Brain pericyte (primary cell): Measurements from ENCODE around the gene PTPN4.

Experiments
- DNase-seq: peaks from one replicate; pipeline ENCODE4 v3.0.0-alpha.2; 2012; ENCODE audit warnings: low read depth, low spot score

The PTPN4 gene

GRCh38 chr2:119759451-119760236, at the start of gene PTPN4:
TSS of gene PTPN4 (plus strand) at chr2:119759922. CDS start at chr2:119809854, 49,932 bp downstream.
- DNase-seq, result peak; percentile 96

- no peak for DNase-seq
Measured at GRCh38 chr2:119710281-119710680, 49.4 kb upstream of the PTPN4 start.

GRCh38 chr2:119711352-119711751, 48.4 kb upstream of the PTPN4 start:
- DNase-seq, result no peak

- no peak for DNase-seq
Measured at GRCh38 chr2:119712571-119712970, 47.2 kb upstream of the PTPN4 start.

GRCh38 chr2:119713819-119714490, 45.8 kb upstream of the PTPN4 start:
- DNase-seq, result no peak

- DNase-seq, result no peak
Measured at GRCh38 chr2:119715409-119716283, 44.1 kb upstream of the PTPN4 start.

- DNase-seq, result no peak
Measured at GRCh38 chr2:119716284-119716672, 43.4 kb upstream of the PTPN4 start.

- no peak for DNase-seq
Measured at GRCh38 chr2:119718501-119719260, 41.0 kb upstream of the PTPN4 start.

GRCh38 chr2:119719261-119719627, 40.5 kb upstream of the PTPN4 start:
- DNase-seq, result no peak

GRCh38 chr2:119721043-119721442, 38.7 kb upstream of the PTPN4 start:
- DNase-seq, result no peak

- DNase-seq, result no peak
Measured at GRCh38 chr2:119721462-119721861, 38.3 kb upstream of the PTPN4 start.

GRCh38 chr2:119721904-119722303, 37.8 kb upstream of the PTPN4 start:
- DNase-seq, result no peak

GRCh38 chr2:119723186-119723585, 36.5 kb upstream of the PTPN4 start:
- DNase-seq, result no peak

GRCh38 chr2:119723784-119724467, 35.8 kb upstream of the PTPN4 start:
- DNase-seq, result no peak

GRCh38 chr2:119724656-119725485, 34.9 kb upstream of the PTPN4 start:
- no peak for DNase-seq

GRCh38 chr2:119727493-119727892, 32.2 kb upstream of the PTPN4 start:
- DNase-seq, result no peak

- no peak for DNase-seq
Measured at GRCh38 chr2:119728421-119728820, 31.3 kb upstream of the PTPN4 start.

- DNase-seq, result no peak
Measured at GRCh38 chr2:119730671-119731177, 29.0 kb upstream of the PTPN4 start.

- no peak for DNase-seq
Measured at GRCh38 chr2:119731983-119732382, 27.7 kb upstream of the PTPN4 start.
